Vagina (tissue), 2 donors: ENCODE results near the gene APOBEC3G.

Experiments used
- CTCF ChIP-seq, 3 experiments: fragments of 450-650 bp in 2 of 3; fragments of 200-600 bp in 1 of 3; sonication (generic) in 1 of 3; IDR thresholded peaks; one replicate each; pipeline ENCODE4 v1.5.1; 2017 to 2019; ENCODE audit warnings: antibody characterized with exemption in 3 of 3, mild to moderate bottlenecking in 2 of 3, moderate library complexity in 2 of 3
- POLR2A ChIP-seq, 2 donors: fragments of 450-650 bp; IDR thresholded peaks; one replicate each; pipeline ENCODE4 v1.6.1; 2017; ENCODE audit warnings: antibody characterized with exemption in 2 of 2, mild to moderate bottlenecking in 2 of 2, moderate library complexity in 2 of 2
- POLR2AphosphoS5 ChIP-seq, 2 donors: sonication (generic); formaldehyde crosslinking; IDR thresholded peaks; one replicate each; pipeline ENCODE4 v1.9.0; 2017; ENCODE audit warnings: antibody characterized with exemption in 2 of 2, mild to moderate bottlenecking in 2 of 2, low read depth in 1 of 2; ENCODE audit not compliant: insufficient read depth in 1 of 2

DNA sequence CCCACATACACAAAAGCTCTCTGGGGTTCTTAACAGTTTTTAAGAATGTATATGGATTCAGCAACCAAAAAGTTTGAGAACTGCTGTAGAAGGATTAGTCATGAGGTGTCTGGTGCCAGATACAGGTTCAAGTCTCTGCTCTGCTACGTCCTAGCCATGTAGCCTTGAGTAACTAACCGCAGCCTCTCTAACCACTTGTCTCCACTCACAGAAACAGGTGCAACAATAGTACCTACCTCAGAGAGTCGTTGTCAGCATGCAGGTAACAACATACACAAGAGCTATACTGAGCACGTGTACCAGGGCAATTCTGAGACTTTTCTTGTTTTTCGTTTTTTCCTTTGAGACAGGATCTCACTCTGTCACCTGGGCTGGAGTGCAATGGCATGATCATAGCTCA is 48.5 kb downstream of the APOBEC3G start:
- TF ChIP-seq CTCF (IDR thresholded peaks at IDR 0.05) (no peak), POLR2AphosphoS5 (IDR thresholded peaks at IDR 0.05; ENCODE audit: insufficient read depth in 1 of 2, low read depth in 1 of 2) (no peak), POLR2A (IDR thresholded peaks at IDR 0.05) (no peak)
